Measurements from ENCODE around the gene ASPSCR1. TPM values are rescaled to one million over a fixed set of nuclear protein-coding genes. Genes with fewer than 3 reads are reported as not detected.

ASPSCR1 gene
- total RNA-seq, 1 donor from 2014 or later, result 45.9 TPM

DNA sequence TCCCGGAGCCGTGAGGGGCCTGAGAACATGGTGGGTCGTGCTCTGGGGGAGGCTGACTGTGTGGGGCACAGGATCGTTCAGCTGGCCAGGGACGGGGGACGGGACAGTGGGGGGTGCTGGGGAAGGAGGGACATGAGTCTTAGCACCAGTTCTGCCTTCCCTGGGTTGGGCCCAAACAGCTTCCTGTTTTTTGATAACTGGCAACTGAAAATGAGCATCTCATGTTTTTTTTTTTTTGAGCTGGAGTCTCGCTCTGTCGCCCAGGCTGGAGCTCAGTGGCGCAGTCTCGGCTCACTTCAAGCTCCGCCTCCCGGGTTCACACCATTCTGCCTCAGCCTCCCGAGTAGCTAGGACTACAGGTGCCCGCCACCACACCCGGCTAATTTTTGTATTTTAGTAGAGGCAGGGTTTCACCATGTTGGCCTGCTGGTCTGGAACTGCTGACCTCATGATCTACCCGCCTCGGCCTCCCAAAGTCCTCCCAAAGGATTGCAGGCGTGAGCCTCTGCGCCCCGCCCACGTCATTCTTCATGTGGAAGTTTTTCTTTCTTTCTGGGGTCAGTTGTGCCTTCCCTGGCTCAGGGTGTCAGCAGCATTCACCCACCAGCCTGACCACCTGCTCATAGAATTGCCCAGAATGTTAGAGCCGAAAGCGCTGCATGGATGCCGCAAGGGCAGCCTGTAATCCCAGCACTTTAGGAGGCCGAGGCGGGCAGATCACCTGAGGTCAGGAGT lies 6.4 kb downstream of the ASPSCR1 start:
- Mint-ChIP-seq H3K4me1 (ENCODE audit: unreplicated experiment) (peaks cover 12% of the 10 kb centered on the region), H3K27me3 (ENCODE audit: unreplicated experiment) (no peaks in the 10 kb centered on the region), H3K36me3 (ENCODE audit: unreplicated experiment) (peaks cover 28% of the 10 kb centered on the region), H3K27ac (ENCODE audit: unreplicated experiment) (no peak overlapping the region), H3K4me3 (ENCODE audit: unreplicated experiment) (no peak overlapping the region), H3K9me3 (ENCODE audit: unreplicated experiment) (no peaks in the 10 kb centered on the region)
- no peak for DNase-seq (ENCODE audit: extremely low spot score, unreplicated experiment)
- TF ChIP-seq, protein P1, sequence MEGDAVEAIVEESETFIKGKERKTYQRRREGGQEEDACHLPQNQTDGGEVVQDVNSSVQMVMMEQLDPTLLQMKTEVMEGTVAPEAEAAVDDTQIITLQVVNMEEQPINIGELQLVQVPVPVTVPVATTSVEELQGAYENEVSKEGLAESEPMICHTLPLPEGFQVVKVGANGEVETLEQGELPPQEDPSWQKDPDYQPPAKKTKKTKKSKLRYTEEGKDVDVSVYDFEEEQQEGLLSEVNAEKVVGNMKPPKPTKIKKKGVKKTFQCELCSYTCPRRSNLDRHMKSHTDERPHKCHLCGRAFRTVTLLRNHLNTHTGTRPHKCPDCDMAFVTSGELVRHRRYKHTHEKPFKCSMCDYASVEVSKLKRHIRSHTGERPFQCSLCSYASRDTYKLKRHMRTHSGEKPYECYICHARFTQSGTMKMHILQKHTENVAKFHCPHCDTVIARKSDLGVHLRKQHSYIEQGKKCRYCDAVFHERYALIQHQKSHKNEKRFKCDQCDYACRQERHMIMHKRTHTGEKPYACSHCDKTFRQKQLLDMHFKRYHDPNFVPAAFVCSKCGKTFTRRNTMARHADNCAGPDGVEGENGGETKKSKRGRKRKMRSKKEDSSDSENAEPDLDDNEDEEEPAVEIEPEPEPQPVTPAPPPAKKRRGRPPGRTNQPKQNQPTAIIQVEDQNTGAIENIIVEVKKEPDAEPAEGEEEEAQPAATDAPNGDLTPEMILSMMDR (IDR thresholded peaks at IDR 0.05), result no peak

DNA sequence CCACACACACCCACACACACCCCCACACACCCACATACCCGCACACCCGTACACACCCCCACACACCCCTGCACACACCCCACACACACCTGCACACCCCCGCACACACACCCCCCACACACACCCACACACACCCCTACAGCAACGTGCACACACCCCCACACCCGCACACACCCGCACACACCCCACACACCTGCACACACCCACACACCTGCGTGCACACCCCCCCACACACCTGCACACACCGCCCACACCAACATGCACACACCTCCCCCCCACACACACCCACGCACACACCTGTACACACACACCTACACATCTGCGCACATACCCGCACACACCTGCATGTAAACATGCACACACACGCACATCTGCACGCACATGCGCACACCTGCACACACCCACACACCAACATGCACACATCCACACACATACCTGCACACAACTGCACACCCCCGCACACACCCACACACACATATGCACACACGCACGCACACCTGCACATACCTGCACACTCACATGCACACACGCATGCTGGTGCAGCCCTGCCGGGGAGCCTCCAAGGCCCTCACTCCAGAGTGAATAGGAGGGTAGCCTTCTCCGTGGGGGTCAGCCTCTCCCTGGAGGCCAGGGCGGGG lies 7.5 kb downstream of the ASPSCR1 start:
- H3K4me1 Mint-ChIP-seq (ENCODE audit: unreplicated experiment), result peaks cover 6% of the 10 kb centered on the region
- H3K9me3 Mint-ChIP-seq (ENCODE audit: unreplicated experiment), result no peaks in the 10 kb centered on the region
- TF ChIP-seq, protein P1 (IDR thresholded peaks at IDR 0.05), result no peak
- no peaks in the 10 kb centered on the region for H3K27me3 Mint-ChIP-seq (ENCODE audit: unreplicated experiment)
- H3K36me3 Mint-ChIP-seq (ENCODE audit: unreplicated experiment), result peaks cover 28% of the 10 kb centered on the region
- no peak overlapping the region for H3K27ac Mint-ChIP-seq (ENCODE audit: unreplicated experiment)
- H3K4me3 Mint-ChIP-seq (ENCODE audit: unreplicated experiment), result no peak overlapping the region
- no peak for DNase-seq (ENCODE audit: extremely low spot score, unreplicated experiment)

DNA sequence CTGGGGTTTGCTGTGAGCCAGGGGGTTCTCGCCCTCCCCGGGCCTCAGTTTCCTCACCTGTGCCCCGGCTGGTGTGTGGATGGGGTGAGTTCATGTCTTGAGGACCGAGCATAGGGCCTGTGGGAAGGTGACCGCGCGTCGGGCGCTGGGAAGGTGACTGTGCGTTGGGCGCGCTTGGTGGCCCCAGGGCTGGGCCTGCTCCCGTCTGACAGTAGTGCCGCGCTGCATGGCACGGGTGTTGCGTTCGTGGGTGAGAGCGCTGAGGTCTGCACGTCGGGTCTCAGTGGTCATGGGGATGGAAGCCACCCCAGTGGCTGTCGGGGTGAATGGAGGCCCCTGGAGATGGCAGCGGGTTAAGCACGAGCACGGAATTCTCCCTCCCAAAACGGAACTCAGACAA lies 9.2 kb downstream of the ASPSCR1 start:
- peaks cover 22% of the 10 kb centered on the region for H3K36me3 Mint-ChIP-seq (ENCODE audit: unreplicated experiment)
- H3K9me3 Mint-ChIP-seq (ENCODE audit: unreplicated experiment), result no peaks in the 10 kb centered on the region
- peaks cover 17% of the 10 kb centered on the region for H3K4me1 Mint-ChIP-seq (ENCODE audit: unreplicated experiment)
- no peak overlapping the region for H3K4me3 Mint-ChIP-seq (ENCODE audit: unreplicated experiment)
- DNase-seq (ENCODE audit: extremely low spot score, unreplicated experiment), result no peak
- no peaks in the 10 kb centered on the region for H3K27me3 Mint-ChIP-seq (ENCODE audit: unreplicated experiment)
- H3K27ac Mint-ChIP-seq (ENCODE audit: unreplicated experiment), result no peak overlapping the region
- TF ChIP-seq, protein P1 (IDR thresholded peaks at IDR 0.05), result no peak

DNA sequence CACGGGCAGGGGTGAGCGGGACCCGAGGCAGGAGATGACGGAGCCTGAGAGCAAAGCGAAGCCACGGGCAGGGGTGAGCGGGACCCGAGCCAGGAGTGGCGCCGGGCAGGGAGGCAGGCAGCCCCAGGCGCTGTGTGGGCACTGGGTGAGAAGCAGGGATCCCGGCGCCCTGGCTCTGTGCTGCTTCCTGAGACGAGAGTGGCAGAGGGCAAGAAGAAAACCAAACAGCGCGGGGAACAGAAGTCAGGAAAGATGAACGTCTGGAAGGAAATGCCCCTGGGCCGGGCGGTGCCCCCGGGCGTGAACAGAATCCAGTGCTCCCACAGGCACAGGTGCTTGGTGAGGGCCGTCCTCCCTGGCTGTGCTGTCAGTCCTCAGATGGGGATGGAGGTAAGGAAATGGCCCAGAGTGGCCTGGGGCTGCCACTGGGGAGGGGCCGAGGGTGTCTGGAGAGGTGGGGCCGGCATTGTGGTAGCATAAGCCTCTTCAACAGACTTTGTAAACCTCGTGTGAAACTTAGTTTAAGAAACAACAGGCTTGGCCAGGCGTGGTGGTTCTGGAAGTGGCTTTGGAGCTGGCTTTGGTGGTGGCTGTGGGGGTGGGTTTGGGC lies 9.8 kb downstream of the ASPSCR1 start:
- Mint-ChIP-seq H3K36me3 (ENCODE audit: unreplicated experiment) (peaks cover 22% of the 10 kb centered on the region), H3K4me1 (ENCODE audit: unreplicated experiment) (peaks cover 22% of the 10 kb centered on the region), H3K27ac (ENCODE audit: unreplicated experiment) (no peak overlapping the region), H3K27me3 (ENCODE audit: unreplicated experiment) (no peaks in the 10 kb centered on the region), H3K9me3 (ENCODE audit: unreplicated experiment) (no peaks in the 10 kb centered on the region), H3K4me3 (ENCODE audit: unreplicated experiment) (no peak overlapping the region)
- no peak for DNase-seq (ENCODE audit: extremely low spot score, unreplicated experiment)
- TF ChIP-seq, protein P1 (IDR thresholded peaks at IDR 0.05), result no peak

Data from osteocyte (in vitro differentiated cells).